SJSA1 (cell line): Measurements from ENCODE around the gene STRN4. TPM values are rescaled to one million over a fixed set of nuclear protein-coding genes. Genes with fewer than 3 reads are reported as not detected.
A peak's percentile ranks its signal among the peaks of the same experiment; 100 is the strongest.
"Not testable (repeated sequence)": the region's sequence is repeated elsewhere in the genome, so short reads cannot be mapped to it uniquely, and the experiment has no call there.

ENCODE experiments used
- DNase-seq, 2 experiments: peaks; one replicate each; pipeline ENCODE4 v3.0.0-alpha.2; 2015 to 2020; ENCODE audit warnings: low spot score in 2 of 2, low read depth in 1 of 2
- H3K27ac ChIP-seq: fragments of 250-450 bp; sonication (Bioruptor Pico); 2 replicates; pipeline ENCODE4 v1.5.1; 2020; ENCODE audit warnings: mild to moderate bottlenecking, moderate library complexity
- H3K27me3 ChIP-seq: fragments of 250-450 bp; sonication (Bioruptor Pico); replicated peaks from 2 replicates; pipeline ENCODE4 v1.5.1; 2020; ENCODE audit warnings: mild to moderate bottlenecking, moderate library complexity
- H3K36me3 ChIP-seq: fragments of 250-450 bp; sonication (Bioruptor Pico); 2 replicates; pipeline ENCODE4 v1.5.1; 2020; ENCODE audit warnings: mild to moderate bottlenecking
- H3K4me1 ChIP-seq: fragments of 250-450 bp; sonication (Bioruptor Pico); replicated peaks from 2 replicates; pipeline ENCODE4 v1.6.1; 2021; ENCODE audit warnings: mild to moderate bottlenecking
- H3K4me3 ChIP-seq: fragments of 250-450 bp; sonication (Bioruptor Pico); 2 replicates; pipeline ENCODE4 v1.5.1; 2020; ENCODE audit warnings: mild to moderate bottlenecking
- H3K9me3 ChIP-seq: fragments of 250-450 bp; sonication (Bioruptor Pico); replicated peaks from 2 replicates; pipeline ENCODE4 v1.5.1; 2020; ENCODE audit warnings: mild to moderate bottlenecking
- total RNA-seq: library from RNA; depleted of rRNA; stranded (reverse); fragments of >200 nt; shearing (Covaris generic); gene quantifications from 2 replicates; pipeline ENCODE4 v1.2.3, GENCODE V29; 2014

Gene STRN4
- total RNA-seq, 1 experiment from 2014 or later = 91.1 TPM

DNA sequence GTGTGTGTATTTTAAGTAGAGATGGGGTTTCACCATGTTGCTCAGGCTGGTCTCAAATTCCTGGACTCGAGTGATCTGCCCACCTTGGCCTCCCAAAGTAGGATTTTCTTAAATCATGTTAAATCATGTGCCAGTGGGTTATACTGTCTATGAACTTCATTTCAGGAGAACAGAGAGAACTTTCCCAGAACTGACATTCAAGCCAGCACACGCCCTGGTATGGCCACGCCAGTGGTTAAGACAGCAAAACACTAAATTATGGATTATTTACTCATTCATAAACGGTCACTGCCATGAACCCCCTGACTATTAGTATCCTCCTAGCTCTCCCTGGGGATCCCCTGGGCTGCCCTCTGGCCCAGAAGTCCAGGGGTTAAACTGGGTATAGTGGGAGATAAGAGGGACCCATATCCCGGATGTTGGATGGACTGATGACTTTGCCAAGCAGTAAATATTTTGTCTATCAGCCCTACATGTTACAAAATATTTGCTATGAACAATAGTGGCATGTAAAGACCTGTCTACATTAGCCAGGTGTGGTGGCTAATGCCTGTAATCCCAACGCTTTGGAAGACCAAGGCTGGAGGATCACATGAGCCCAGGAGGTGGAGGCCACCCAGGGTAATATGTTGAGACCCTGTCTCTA, 16.1 kb upstream of the STRN4 start:
- H3K4me1 ChIP-seq = peaks cover 6% of the 10 kb centered on the region; the same call in 1 of the 2 replicates
- H3K27me3 ChIP-seq = no peaks in the 10 kb centered on the region
- DNase-seq = no peak
- H3K27ac ChIP-seq = no peak overlapping the region
- peaks cover 10% of the 10 kb centered on the region for H3K36me3 ChIP-seq
- no peak overlapping the region for H3K4me3 ChIP-seq
- H3K9me3 ChIP-seq = no peaks in the 10 kb centered on the region

DNA sequence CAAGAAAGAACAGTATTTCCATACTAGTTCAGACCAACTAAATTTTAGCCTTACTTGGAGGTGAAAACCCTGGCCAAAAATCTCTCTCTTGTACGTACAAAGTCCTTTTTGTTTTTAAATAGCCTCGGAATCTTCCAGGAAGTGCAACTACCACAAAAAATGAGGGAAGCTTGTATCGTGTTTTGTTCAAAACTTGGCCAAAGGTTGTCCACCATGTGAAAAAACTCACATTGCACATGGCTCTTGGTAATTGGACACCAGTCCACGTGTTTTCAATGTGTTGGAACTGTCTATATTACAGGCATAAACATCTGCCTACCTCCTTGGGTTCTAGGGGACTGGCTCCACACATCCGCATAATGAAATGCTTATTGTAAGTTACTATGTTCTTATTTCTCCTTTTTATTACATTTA, 15.2 kb upstream of the STRN4 start:
- no peak overlapping the region for H3K4me3 ChIP-seq
- H3K36me3 ChIP-seq = peaks cover 20% of the 10 kb centered on the region
- H3K4me1 ChIP-seq = peaks cover 10% of the 10 kb centered on the region; the same call in 1 of the 2 replicates
- H3K27me3 ChIP-seq = no peaks in the 10 kb centered on the region
- no peak for DNase-seq
- no peaks in the 10 kb centered on the region for H3K9me3 ChIP-seq
- H3K27ac ChIP-seq = no peak overlapping the region

DNA sequence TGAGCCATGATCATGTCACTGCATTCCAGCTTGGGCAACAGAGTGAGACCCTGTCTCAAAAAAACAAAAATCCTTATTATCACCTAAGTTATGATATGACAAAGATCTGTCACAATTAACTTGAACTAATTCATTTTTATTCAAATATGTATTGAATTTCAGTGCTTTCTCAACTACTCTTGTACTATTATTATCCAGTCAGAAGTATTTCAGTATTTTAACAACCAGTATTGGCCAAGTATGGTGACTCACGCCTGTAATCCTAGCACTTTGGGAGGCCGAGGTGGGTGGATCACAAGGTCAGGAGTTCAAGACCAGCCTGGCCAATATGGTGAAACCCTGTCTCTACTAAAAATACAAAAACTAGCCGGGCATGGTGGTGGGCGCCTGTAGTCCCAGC, 14.6 kb upstream of the STRN4 start:
- not testable (repeated sequence) for H3K27ac ChIP-seq, DNase-seq

DNA sequence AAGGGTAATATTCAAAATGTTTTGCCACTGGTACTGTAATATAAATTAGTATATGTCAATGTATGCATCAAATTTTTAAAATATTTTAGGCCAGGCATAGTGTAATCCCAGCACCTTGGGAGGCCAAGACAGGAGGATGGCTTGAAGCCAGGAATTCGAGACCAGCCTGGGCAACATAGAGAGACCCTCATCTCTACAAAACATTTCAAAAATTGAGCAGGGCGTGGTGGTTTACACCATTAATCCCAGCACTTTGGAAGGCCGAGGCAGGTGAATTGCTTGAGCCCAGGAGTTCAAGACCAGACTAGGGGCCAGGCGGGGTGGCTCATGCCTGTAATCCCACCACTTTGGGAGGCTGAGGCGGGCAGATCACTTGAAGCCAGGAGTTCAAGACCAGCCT, 14.1 kb upstream of the STRN4 start:
- Histone ChIP-seq H3K36me3 (peaks cover 23% of the 10 kb centered on the region), H3K27ac (no peak overlapping the region), H3K9me3 (no peaks in the 10 kb centered on the region), H3K27me3 (no peaks in the 10 kb centered on the region), H3K4me1 (peaks cover 10% of the 10 kb centered on the region; the same call in 1 of the 2 replicates), H3K4me3 (no peak overlapping the region)
- DNase-seq = no peak

More for the DNA sequence above, 14.6 kb upstream of the STRN4 start:
- not testable (repeated sequence) for H3K4me1 ChIP-seq, H3K4me3 ChIP-seq, H3K9me3 ChIP-seq, H3K27me3 ChIP-seq
- H3K36me3 ChIP-seq = peaks cover 23% of the 10 kb centered on the region

DNA sequence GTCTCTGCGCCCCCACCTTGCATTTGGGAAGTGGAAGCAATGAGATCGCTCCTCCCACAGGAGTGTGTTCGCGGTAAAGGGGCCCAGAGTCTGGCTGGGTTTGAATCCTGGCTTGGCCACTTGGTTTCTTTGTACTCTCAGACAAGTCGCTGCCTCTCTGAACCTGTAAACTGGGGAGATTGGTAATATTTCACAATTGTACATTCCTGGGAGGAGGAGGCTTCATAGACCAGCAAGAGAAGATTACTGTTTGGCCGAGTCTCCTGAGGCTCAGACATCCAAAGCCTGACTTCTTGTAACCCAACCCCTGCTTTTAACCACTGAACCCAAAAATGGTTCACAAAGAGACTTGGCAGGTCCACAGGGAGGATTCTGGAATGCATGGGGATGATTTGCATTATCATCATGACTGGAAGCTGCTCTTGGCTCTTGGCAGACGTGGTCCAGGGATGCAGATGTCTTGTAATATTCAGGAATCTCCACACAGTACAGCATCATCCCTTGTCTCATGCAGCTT, 13.6 kb upstream of the STRN4 start:
- Histone ChIP-seq H3K9me3 (no peaks in the 10 kb centered on the region), H3K36me3 (peaks cover 23% of the 10 kb centered on the region), H3K27ac (no peak overlapping the region), H3K4me3 (no peak overlapping the region), H3K4me1 (peaks cover 10% of the 10 kb centered on the region; the same call in 1 of the 2 replicates), H3K27me3 (no peaks in the 10 kb centered on the region)
- no peak for DNase-seq

DNA sequence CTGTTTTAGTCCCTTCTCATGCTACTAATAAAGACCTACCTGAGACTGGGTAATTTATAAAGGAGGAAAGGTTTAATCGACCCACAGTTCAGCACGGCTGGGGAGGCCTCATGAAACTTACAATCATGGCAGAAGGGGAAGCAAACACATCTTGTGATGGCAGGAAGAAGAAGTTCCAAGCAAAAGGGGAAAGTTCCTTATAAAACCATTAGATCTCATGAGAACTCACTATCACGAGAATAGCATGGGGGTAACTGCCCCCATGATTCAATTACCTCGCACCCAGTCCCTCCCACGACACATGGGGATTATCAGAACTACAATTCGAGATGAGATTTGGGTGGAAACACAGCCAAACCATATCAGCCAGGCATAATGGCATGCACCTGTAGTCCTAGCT, 13.0 kb upstream of the STRN4 start:
- Histone ChIP-seq H3K4me3 (no peak overlapping the region), H3K4me1 (peaks cover 10% of the 10 kb centered on the region; the same call in 1 of the 2 replicates), H3K9me3 (no peaks in the 10 kb centered on the region), H3K36me3 (peaks cover 23% of the 10 kb centered on the region), H3K27me3 (no peaks in the 10 kb centered on the region), H3K27ac (no peak overlapping the region)
- no peak for DNase-seq

DNA sequence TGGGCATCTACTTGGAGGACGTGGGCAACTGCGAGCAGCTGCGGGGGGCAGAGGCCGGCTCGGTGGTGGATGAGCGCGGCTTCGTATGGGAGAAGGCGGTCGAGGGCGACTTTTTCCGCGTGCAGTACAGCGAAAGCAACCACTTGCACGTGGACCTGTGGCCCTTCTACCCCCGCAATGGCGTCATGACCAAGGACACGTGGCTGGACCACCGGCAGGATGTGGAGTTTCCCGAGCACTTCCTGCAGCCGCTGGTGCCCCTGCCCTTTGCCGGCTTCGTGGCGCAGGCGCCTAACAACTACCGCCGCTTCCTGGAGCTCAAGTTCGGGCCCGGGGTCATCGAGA, 10.3 kb upstream of the STRN4 start:
- H3K4me1 ChIP-seq = peaks cover 10% of the 10 kb centered on the region; the same call in 1 of the 2 replicates
- H3K27me3 ChIP-seq = no peaks in the 10 kb centered on the region
- H3K4me3 ChIP-seq = no peak overlapping the region
- H3K27ac ChIP-seq = no peak overlapping the region
- H3K36me3 ChIP-seq = peaks cover 38% of the 10 kb centered on the region
- no peaks in the 10 kb centered on the region for H3K9me3 ChIP-seq
- DNase-seq = no peak

DNA sequence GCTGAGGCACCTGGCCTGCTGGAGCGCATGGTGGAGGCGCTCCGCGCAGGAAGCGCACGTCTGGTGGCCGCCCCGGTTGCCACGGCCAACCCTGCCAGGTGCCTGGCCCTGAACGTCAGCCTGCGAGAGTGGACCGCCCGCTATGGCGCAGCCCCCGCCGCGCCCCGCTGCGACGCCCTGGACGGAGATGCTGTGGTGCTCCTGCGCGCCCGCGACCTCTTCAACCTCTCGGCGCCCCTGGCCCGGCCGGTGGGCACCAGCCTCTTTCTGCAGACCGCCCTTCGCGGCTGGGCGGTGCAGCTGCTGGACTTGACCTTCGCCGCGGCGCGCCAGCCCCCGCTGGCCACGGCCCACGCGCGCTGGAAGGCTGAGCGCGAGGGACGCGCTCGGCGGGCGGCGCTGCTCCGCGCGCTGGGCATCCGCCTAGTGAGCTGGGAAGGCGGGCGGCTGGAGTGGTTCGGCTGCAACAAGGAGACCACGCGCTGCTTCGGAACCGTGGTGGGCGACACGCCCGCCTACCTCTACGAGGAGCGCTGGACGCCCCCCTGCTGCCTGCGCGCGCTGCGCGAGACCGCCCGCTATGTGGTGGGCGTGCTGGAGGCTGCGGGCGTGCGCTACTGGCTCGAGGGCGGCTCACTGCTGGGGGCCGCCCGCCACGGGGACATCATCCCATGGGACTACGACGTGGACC, 9.7 kb upstream of the STRN4 start:
- peaks cover 40% of the 10 kb centered on the region for H3K36me3 ChIP-seq
- H3K4me1 ChIP-seq = peaks cover 8% of the 10 kb centered on the region; the same call in 1 of the 2 replicates
- no peaks in the 10 kb centered on the region for H3K27me3 ChIP-seq
- DNase-seq = no peak
- H3K27ac ChIP-seq = no peak overlapping the region
- no peak overlapping the region for H3K4me3 ChIP-seq
- H3K9me3 ChIP-seq = no peaks in the 10 kb centered on the region

DNA sequence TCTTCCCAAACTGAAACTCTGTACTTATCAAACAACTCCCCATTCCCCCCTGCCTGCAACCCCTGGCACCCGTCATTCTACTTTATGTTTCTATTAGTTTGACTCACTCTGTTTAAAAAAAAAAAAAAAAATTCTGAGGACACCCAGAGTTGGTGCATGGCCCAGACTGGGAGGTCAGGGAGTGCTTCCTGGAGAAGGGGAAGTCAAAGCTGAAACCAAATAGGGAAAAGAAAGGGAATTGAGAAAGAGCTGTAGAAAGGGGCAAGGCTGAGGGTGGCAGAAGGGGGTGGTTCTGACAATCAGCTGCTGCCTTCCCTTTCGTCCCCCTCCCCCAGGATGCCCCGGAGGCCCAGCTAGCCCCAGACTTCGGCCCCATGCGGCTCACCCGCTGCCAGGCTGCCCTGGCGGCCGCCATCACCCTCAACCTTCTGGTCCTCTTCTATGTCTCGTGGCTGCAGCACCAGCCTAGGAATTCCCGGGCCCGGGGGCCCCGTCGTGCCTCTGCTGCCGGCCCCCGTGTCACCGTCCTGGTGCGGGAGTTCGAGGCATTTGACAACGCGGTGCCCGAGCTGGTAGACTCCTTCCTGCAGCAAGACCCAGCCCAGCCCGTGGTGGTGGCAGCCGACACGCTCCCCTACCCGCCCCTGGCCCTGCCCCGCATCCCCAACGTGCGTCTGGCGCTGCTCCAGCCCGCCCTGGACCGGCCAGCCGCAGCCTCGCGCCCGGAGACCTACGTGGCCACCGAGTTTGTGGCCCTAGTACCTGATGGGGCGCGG, 9.0 kb upstream of the STRN4 start:
- Histone ChIP-seq H3K4me3 (no peak overlapping the region), H3K9me3 (no peaks in the 10 kb centered on the region), H3K36me3 (peaks cover 47% of the 10 kb centered on the region), H3K27ac (no peak overlapping the region), H3K27me3 (no peaks in the 10 kb centered on the region), H3K4me1 (peaks cover 5% of the 10 kb centered on the region; the same call in 1 of the 2 replicates)
- no peak for DNase-seq

DNA sequence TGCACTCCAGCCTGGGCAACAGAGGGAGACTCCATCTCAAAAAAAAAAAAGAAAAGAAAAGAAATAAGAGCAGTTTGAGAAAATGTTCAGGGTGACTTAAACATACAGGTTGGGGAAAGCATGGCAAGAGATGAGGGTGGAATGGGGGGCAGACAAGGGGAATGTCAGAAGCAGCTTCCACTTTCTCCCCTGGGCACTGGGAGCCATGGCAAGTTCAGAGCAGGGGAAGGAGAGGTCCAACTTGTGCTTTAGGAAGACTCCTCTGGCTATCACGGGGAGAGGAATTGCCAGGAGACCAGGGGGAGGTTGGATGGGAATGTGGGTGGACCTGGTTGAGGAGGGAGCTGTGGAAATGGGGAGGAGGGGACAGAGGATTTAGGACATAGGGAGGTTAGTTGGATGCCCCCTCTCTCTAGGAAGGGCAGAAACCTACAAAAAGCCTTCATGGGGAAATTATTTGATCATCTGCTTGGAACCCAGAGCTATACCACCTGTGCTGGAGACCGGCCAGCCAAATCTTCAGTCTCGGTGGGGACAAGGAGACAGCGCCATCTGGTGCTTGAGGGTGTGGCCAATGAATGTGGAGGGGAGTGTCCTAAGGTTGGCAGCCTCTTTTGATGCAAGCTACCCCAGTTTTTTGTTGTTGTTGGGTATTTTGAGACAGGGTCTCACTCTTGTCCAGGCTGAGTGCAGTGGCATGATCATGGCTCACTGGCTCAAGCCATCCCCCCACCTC, 7.3 kb upstream of the STRN4 start:
- Histone ChIP-seq H3K27me3 (no peaks in the 10 kb centered on the region), H3K9me3 (no peaks in the 10 kb centered on the region), H3K4me3 (no peak overlapping the region), H3K27ac (no peak overlapping the region), H3K4me1 (peaks cover 5% of the 10 kb centered on the region; the same call in 1 of the 2 replicates), H3K36me3 (peaks cover 57% of the 10 kb centered on the region)
- DNase-seq = no peak

DNA sequence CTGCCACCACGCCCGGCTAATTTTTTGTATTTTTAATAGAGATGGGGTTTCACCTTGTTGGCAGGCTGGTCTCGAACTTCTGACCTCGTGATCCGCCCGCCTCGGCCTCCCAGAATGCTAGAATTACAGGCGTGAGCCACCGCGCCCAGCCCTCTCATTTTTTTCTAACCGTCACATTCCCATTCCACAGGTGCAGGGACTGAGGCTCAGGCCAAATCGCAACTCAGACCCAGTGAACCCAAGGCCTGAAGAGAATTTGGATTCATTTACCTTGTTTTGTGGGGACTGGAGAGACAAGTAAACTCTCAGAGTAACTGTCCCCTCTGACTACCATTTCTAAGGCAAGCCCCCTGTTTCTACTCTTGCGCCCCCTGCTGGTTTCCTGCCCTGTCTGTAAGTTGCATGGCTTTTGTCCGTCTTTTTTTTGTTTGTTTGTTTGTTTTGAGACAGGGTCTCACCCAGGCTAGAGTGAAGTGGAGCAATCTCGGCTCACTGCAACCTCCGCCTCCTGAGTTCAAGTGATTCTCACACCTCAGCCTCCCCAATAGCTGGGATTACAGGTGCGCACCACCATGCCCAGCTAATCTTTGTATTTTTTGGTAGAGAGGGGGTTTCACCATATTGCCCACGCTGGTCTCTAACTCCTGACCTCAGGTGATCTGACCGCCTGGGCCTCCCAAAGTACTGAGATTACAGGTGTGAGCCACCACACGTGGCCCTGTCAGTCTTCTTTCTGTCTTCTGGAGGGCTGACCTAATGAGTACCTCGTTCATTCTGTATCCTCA, 2.3 kb upstream of the STRN4 start:
- Histone ChIP-seq H3K27ac (no peak overlapping the region), H3K27me3 (no peaks in the 10 kb centered on the region), H3K36me3 (peaks cover 52% of the 10 kb centered on the region), H3K4me1 (peaks cover 10% of the 10 kb centered on the region), H3K9me3 (no peaks in the 10 kb centered on the region), H3K4me3 (no peak overlapping the region)
- DNase-seq = peak; percentile 45 to 78

DNA sequence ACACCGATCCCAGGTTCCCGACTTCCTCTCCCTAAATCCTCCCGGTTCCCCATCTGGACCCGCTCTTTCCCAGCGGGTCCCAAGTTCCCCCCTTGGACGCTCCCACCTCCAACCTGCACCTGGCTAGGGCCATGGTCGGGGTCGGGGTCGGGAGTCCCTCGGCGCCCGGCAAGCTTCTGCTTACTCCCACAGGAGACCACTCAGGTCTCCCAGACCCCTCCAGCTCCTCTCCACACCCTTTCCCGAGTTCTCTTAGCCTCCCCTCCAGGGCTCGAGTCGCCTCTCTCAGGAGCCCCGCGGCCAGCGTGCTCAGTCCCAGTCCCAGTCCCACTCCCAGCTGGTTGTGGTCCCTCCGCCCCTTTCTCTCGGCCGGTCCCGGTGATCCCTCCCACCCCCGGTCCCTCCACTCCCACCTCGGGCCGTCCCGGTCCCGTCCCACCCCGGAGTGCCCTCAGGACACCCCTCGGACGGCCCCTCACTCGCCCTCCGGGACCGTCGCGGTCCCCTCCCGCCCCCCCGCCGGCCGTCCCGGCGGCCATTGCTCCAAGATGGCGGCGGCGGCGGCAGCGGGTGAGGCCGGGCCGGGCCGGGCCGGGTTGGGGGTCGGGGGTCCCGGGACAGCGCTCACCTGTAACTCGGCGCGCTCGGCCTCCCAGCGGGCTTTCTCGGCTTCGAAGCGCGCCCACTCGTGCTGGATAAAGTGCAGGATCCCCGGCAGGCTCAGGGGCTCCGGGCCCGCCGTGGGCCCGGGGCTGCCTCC, 549 bp downstream of the STRN4 start, which contains the start of gene FKRP:
FKRP (plus strand) TSS at position 537 of the 760 bp plus-strand sequence. CDS start 9,394 bp downstream, outside the sequence.
- peak within 1 kb of the TSS; percentile 100 for H3K4me3 ChIP-seq
- no peaks in the 10 kb centered on the region for H3K9me3 ChIP-seq
- peak within 1 kb of the TSS; percentile 89 for H3K27ac ChIP-seq
- H3K36me3 ChIP-seq = peaks cover 63% of the 10 kb centered on the region
- H3K4me1 ChIP-seq = peaks cover 10% of the 10 kb centered on the region
- no peak for DNase-seq
- H3K27me3 ChIP-seq = no peaks in the 10 kb centered on the region
